K562 (cell line): ENCODE data around the gene SHANK2. TPM values are rescaled to one million over a fixed set of nuclear protein-coding genes. Genes with fewer than 3 reads are reported as not detected.

Source experiments
- ATAC-seq: fragments of 200-7000 bp; cut with Tn5 transposase; 3 replicates; pipeline ENCODE4 v1.9.1; 2020; ENCODE audit warnings: moderate library complexity
- BruUV-seq: library from RNA; stranded (reverse); fragments of 400-500 nt; replicated peaks from 2 replicates; lab custom pipeline; 2021; lab: Mats Ljungman, UMichigan
- CTCF ChIA-PET: fragments of 300-600 bp; formaldehyde crosslinking; extraction: SDS; loops from one replicate; lab custom pipeline; 2021; ENCODE audit warnings: low intra/inter-chr PET ratio; lab: Yijun Ruan, JAX
- POLR2A ChIA-PET: fragments of 300-600, 350-650 bp; sonication (Branson Sonifier 250); formaldehyde crosslinking; extraction: SDS; loops from one replicate; lab custom pipeline; 2021; ENCODE audit warnings: antibody characterized with exemption, inconsistent platforms; lab: Yijun Ruan, JAX
- DNase-seq, 4 experiments: peaks; one replicate each; pipeline versions ENCODE4 v3.0.0 to v3.0.0-alpha.2; 2011 to 2018; ENCODE audit warnings: low spot score in 3 of 4, mixed read lengths in 3 of 4; ENCODE audit errors: extremely low read depth in 1 of 4
- FAIRE-seq: peaks from 2 replicates; lab custom pipeline; 2011; peaks lifted over from hg19 to GRCh38; lab: Jason Lieb, UNC
- H2AFZ ChIP-seq: 2 replicates; pipeline ENCODE4 v1.6.0; 2011; ENCODE audit warnings: low read depth, low read length, control low read depth, inconsistent platforms
- H3K27ac ChIP-seq: fragments of 200-600 bp; 3 replicates; pipeline ENCODE4 v1.8.0; 2011; ENCODE audit warnings: low read depth, mild to moderate bottlenecking, control low read depth, inconsistent platforms, low read length, moderate library complexity, mixed read lengths; ENCODE audit errors: extremely low read depth
- H3K27me3 ChIP-seq, 2 experiments: fragments of 300-600 bp in 1 of 2; 2 replicates in 1 of 2; 3 replicates in 1 of 2; pipeline versions ENCODE4 v1.6.0 to v1.8.0; 2011; ENCODE audit warnings: inconsistent platforms in 2 of 2, low read length in 2 of 2, mild to moderate bottlenecking in 1 of 2, mixed read lengths in 1 of 2, moderate library complexity in 1 of 2; ENCODE audit not compliant: control insufficient read depth in 2 of 2, insufficient read depth in 2 of 2
- H3K36me3 ChIP-seq: fragments of 300-600 bp; 3 replicates; pipeline ENCODE4 v1.8.0; 2011; ENCODE audit warnings: mild to moderate bottlenecking, low read length, inconsistent platforms; ENCODE audit not compliant: control insufficient read depth, insufficient read depth
- H3K4me1 ChIP-seq, 2 experiments: fragments of 200-600 bp in 1 of 2; replicated peaks in 1 of 2; 2 replicates in 1 of 2; 3 replicates in 1 of 2; pipeline versions ENCODE4 v1.5.1 to v1.8.0; 2011; ENCODE audit warnings: inconsistent platforms in 2 of 2, low read length in 2 of 2, mild to moderate bottlenecking in 1 of 2, mixed read lengths in 1 of 2, moderate library complexity in 1 of 2; ENCODE audit not compliant: control insufficient read depth in 2 of 2, insufficient read depth in 2 of 2
- H3K4me2 ChIP-seq: 2 replicates; pipeline ENCODE4 v1.6.1; 2011; ENCODE audit warnings: low read length, control low read depth, inconsistent platforms, mixed read lengths; ENCODE audit not compliant: insufficient read depth
- H3K4me3 ChIP-seq: fragments of 200-600 bp; sonication (generic), shearing (Covaris generic); 2 replicates; pipeline ENCODE4 v1.5.1; 2016; ENCODE audit warnings: control low read depth, inconsistent platforms
- H3K79me2 ChIP-seq: fragments of 200-600 bp; 3 replicates; pipeline ENCODE4 v1.8.0; 2011; ENCODE audit warnings: low read length, inconsistent platforms; ENCODE audit not compliant: control insufficient read depth, insufficient read depth
- H3K9ac ChIP-seq, 2 experiments: 2 replicates each; pipeline versions ENCODE4 v1.6.0 to v1.6.1; 2011; ENCODE audit warnings: low read depth in 2 of 2, low read length in 2 of 2, control low read depth in 1 of 2, inconsistent platforms in 1 of 2, mild to moderate bottlenecking in 1 of 2, mixed read lengths in 1 of 2; ENCODE audit not compliant: insufficient read depth in 1 of 2
- H3K9me1 ChIP-seq: one replicate; pipeline ENCODE4 v1.6.0; 2011; ENCODE audit warnings: inconsistent platforms, mild to moderate bottlenecking, low read length, moderate library complexity; ENCODE audit not compliant: control insufficient read depth, insufficient read depth
- H3K9me3 ChIP-seq: replicated peaks from 2 replicates; pipeline ENCODE4 v1.5.1; 2011; ENCODE audit warnings: low read depth, low read length, inconsistent platforms; ENCODE audit not compliant: control insufficient read depth, insufficient read depth
- H4K20me1 ChIP-seq: replicated peaks from 2 replicates; pipeline ENCODE4 v1.6.1; 2011; ENCODE audit warnings: low read length, inconsistent platforms, mixed read lengths; ENCODE audit not compliant: control insufficient read depth, insufficient read depth
- CREM ChIP-seq: IDR thresholded peaks from 2 replicates; pipeline ENCODE4 v1.6.1; 2014; ENCODE audit warnings: antibody characterized with exemption, low read depth
- KLF1 ChIP-seq: fragments of 450-650 bp; IDR thresholded peaks from 2 replicates; pipeline ENCODE4 v1.6.1; 2016; ENCODE audit warnings: missing genetic modification characterization, missing compliant biosample characterization
- LARP7 ChIP-seq: fragments of 450-650 bp; IDR thresholded peaks from 2 replicates; pipeline ENCODE4 v1.6.1; 2016
- SRF ChIP-seq, 2 experiments: fragments of 250-450, 450-650 bp in 1 of 2; sonication (Bioruptor Pico) in 1 of 2; sonication (generic) in 1 of 2; formaldehyde crosslinking; IDR thresholded peaks; 2 replicates each; pipeline versions ENCODE4 v1.5.0 to v1.5.1; 2020 to 2022; ENCODE audit warnings: mild to moderate bottlenecking in 1 of 2, missing genetic modification reagents in 1 of 2
- ZNF347 ChIP-seq: fragments of 450-650 bp; formaldehyde crosslinking; IDR thresholded peaks from 2 replicates; pipeline ENCODE4 v1.4.0; 2020; ENCODE audit warnings: low read depth, mild to moderate bottlenecking, moderate library complexity
- WGBS: fragments of 100-300 bp; shearing (Covaris generic); methylation state at CpG from one replicate; pipeline ENCODE4 v1.1.6; 2016; ENCODE audit warnings: low coverage, mixed read lengths; ENCODE audit not compliant: insufficient coverage; ENCODE audit errors: missing lambda C conversion rate; 5-methylcytosine and 5-hydroxymethylcytosine counted together
- in situ Hi-C: fragments of 300-500 bp; cut with MboI; formaldehyde crosslinking; loops from 4 replicates; pipeline ENCODE4 v1.15.0; 2018; ENCODE audit warnings: inconsistent platforms, mixed read lengths
- intact Hi-C: fragments of 100-400 bp; cut with micrococcal nuclease; formaldehyde crosslinking; loops from 2 replicates; pipeline ENCODE4 v1.14.2; 2022
- polyA plus RNA-seq, 8 experiments: library from polyadenylated mRNA; depleted of rRNA in 4 of 8; stranded (reverse) in 5 of 8; unstranded in 3 of 8; fragments of >200 nt; fragmentation: Nextera tagmentation in 2 of 8; fragmentation: Illumina TruSeq in 1 of 8; extraction: Ambion mirVana in 2 of 8; extraction: Trizol in 1 of 8; gene quantifications; 2 replicates each; pipeline versions ENCODE4 v1.2.1 to v1.2.3, GENCODE V29; 2011 to 2014; ENCODE audit warnings: inconsistent platforms in 1 of 8, missing spikeins in 1 of 8
- total RNA-seq, 7 experiments: library from RNA; depleted of rRNA in 6 of 7; stranded (reverse); fragments of >200 nt in 6 of 7; fragmentation: Illumina TruSeq in 2 of 7; extraction: Trizol in 2 of 7; gene quantifications; 2 replicates each; pipeline versions ENCODE4 v1.2.1 to v1.2.3, GENCODE V29; 2011 to 2021; ENCODE audit warnings: low replicate concordance in 1 of 7
- TF ChIP-seq, protein P1 (sequence below): sonication (generic); formaldehyde crosslinking; IDR thresholded peaks from 2 replicates; pipeline ENCODE4 v1.8.0; 2023; ENCODE audit warnings: missing genetic modification reagents, mild to moderate bottlenecking, borderline replicate concordance
- TF ChIP-seq, protein P2 (sequence below): sonication (generic); formaldehyde crosslinking; IDR thresholded peaks from 2 replicates; pipeline ENCODE4 v1.5.0; 2020; ENCODE audit warnings: missing genetic modification reagents

SHANK2 gene
- total and polyA plus RNA-seq, 9 of the 15 experiments (the other 6 are each of a cell fraction or from before 2014, with no cell fraction given) = 0.04 to 0.07 TPM; not detected in 7

DNA sequence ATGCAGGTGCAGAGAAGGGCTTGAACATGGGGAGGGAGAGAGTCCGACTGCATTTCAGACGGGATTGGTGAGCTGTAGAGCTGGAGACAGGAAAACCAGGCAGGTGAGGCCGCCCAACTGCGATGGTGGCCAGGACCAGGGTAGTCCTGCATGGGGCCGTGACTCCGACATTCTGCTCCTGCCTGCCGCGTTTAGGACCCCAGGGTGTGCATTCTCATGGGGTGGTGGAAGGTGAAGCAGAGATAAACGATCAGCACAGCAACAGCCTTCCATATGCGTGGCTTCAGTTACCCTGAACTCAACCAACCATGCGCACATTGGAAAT lies 29.3 kb downstream of the SHANK2 start:
- no peaks in the 10 kb centered on the region for H3K9me3 ChIP-seq
- no peak overlapping the region for H2AFZ ChIP-seq
- TF ChIP-seq, protein P1, sequence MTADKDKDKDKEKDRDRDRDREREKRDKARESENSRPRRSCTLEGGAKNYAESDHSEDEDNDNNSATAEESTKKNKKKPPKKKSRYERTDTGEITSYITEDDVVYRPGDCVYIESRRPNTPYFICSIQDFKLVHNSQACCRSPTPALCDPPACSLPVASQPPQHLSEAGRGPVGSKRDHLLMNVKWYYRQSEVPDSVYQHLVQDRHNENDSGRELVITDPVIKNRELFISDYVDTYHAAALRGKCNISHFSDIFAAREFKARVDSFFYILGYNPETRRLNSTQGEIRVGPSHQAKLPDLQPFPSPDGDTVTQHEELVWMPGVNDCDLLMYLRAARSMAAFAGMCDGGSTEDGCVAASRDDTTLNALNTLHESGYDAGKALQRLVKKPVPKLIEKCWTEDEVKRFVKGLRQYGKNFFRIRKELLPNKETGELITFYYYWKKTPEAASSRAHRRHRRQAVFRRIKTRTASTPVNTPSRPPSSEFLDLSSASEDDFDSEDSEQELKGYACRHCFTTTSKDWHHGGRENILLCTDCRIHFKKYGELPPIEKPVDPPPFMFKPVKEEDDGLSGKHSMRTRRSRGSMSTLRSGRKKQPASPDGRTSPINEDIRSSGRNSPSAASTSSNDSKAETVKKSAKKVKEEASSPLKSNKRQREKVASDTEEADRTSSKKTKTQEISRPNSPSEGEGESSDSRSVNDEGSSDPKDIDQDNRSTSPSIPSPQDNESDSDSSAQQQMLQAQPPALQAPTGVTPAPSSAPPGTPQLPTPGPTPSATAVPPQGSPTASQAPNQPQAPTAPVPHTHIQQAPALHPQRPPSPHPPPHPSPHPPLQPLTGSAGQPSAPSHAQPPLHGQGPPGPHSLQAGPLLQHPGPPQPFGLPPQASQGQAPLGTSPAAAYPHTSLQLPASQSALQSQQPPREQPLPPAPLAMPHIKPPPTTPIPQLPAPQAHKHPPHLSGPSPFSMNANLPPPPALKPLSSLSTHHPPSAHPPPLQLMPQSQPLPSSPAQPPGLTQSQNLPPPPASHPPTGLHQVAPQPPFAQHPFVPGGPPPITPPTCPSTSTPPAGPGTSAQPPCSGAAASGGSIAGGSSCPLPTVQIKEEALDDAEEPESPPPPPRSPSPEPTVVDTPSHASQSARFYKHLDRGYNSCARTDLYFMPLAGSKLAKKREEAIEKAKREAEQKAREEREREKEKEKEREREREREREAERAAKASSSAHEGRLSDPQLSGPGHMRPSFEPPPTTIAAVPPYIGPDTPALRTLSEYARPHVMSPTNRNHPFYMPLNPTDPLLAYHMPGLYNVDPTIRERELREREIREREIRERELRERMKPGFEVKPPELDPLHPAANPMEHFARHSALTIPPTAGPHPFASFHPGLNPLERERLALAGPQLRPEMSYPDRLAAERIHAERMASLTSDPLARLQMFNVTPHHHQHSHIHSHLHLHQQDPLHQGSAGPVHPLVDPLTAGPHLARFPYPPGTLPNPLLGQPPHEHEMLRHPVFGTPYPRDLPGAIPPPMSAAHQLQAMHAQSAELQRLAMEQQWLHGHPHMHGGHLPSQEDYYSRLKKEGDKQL = no peak
- TF ChIP-seq LARP7 = no peak
- no peak for TF ChIP-seq CREM
- TF ChIP-seq KLF1 (tag) = no peak
- TF ChIP-seq ZNF347 (CRISPR knock-in tag) = no peak
- TF ChIP-seq, protein P2, sequence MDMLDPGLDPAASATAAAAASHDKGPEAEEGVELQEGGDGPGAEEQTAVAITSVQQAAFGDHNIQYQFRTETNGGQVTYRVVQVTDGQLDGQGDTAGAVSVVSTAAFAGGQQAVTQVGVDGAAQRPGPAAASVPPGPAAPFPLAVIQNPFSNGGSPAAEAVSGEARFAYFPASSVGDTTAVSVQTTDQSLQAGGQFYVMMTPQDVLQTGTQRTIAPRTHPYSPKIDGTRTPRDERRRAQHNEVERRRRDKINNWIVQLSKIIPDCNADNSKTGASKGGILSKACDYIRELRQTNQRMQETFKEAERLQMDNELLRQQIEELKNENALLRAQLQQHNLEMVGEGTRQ (CRISPR knock-in tag) = no peak
- no peak for TF ChIP-seq SRF (CRISPR knock-in tag; IDR thresholded peaks at IDR 0.05)
- H3K27ac ChIP-seq = no peak overlapping the region
- no peak overlapping the region for H3K9ac ChIP-seq
- DNase-seq (no peak), FAIRE-seq (no peak), ATAC-seq (no peak)
- no peaks in the 10 kb centered on the region for H3K36me3 ChIP-seq
- H3K4me1 ChIP-seq = no peaks in the 10 kb centered on the region
- 3% methylated on average over 11 of the region's 11 CpGs for WGBS
- in situ Hi-C loops = no loop called here
- ChIA-PET POLR2A (no interaction called here), CTCF (no interaction called here)
- peaks cover 5% of the 10 kb centered on the region; the same call in 1 of the 2 replicates for H4K20me1 ChIP-seq
- H3K79me2 ChIP-seq = no peaks in the 10 kb centered on the region
- H3K4me2 ChIP-seq = no peak overlapping the region
- no TSS peak for BruUV-seq
- H3K27me3 ChIP-seq = peaks cover 0 to 31% of the 10 kb centered on the region in 2 experiments; a peak in 2 of 5 replicates
- intact Hi-C loops = no loop called here
- H3K4me3 ChIP-seq = no peak overlapping the region
- no peaks in the 10 kb centered on the region for H3K9me1 ChIP-seq
